ENCODE results near the gene ZC3H18. TPM values are rescaled to one million over a fixed set of nuclear protein-coding genes. Genes with fewer than 3 reads are reported as not detected.

Gene ZC3H18
- total and polyA plus RNA-seq, 10 of the 15 experiments (the other 5 are each of a cell fraction or from before 2014, with no cell fraction given) = 1.0 to 58.3 (median 22.4) TPM

- no peak overlapping the region for H3K9ac ChIP-seq (ENCODE audit: control insufficient read depth, insufficient read depth, low read length)
- WGBS (ENCODE audit: insufficient coverage, insufficient replicate concordance, low lambda C conversion rate, missing lambda C conversion rate) = 15% methylated on average over 13 of the region's 13 CpGs
Measured at GRCh38 chr16:88640039-88640495, 69.9 kb downstream of the ZC3H18 start.

DNA sequence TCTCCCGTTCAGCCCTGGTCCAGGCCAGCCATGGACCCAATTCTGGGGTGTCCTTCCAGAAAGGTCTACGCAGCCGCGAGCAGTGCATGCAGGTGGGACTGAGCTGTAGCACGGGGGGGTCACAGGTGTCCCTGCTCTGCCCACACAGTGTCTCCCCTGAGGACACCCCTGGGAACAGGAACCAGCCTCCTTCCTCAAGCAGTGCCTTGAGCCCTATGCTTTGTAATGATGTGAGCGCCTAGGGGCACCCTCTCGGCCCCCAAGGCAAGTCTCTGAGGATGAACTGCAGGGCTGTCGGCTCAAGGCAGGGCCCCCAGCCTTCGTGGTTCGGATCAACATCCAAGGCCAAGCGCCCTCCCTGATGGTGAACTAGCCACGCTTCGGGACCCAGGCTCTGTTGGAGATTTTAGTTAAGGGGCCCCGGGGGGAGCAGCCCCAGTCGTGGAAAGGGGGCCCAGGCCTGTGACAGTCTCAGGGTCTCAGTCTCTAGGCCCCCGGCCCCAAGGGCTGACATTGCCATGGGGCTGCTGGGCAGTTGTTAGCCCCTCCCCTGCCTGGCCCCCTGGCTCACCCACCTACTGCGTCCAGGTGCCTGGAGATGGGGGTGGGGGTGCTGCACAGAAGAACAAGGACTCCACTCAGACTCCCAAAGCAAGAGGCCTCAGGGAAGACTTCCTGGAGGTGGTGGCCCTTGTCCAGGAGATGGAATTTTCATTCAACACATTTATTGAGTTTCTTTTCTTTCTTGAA lies 70.5 kb downstream of the ZC3H18 start:
- no TSS peak for BruUV-seq (replicated peaks)
- TF ChIP-seq POLR2AphosphoS2 (IDR thresholded peaks at IDR 0.05; ENCODE audit: low read depth, low read length) = 0 out of 2 replicates have a peak, but pooled peaks have one; percentile 34
- no peak for TF ChIP-seq MAX (IDR thresholded peaks at IDR 0.05; ENCODE audit: low read depth, low read length)
- TF ChIP-seq PML (IDR thresholded peaks at IDR 0.05; ENCODE audit: low read length) = 0 out of 2 replicates have a peak, but pooled peaks have one; percentile 10
- peak; percentile 63 for TF ChIP-seq POLR2A (IDR thresholded peaks at IDR 0.05; ENCODE audit: low read depth, low read length)
- TF ChIP-seq, protein P1, sequence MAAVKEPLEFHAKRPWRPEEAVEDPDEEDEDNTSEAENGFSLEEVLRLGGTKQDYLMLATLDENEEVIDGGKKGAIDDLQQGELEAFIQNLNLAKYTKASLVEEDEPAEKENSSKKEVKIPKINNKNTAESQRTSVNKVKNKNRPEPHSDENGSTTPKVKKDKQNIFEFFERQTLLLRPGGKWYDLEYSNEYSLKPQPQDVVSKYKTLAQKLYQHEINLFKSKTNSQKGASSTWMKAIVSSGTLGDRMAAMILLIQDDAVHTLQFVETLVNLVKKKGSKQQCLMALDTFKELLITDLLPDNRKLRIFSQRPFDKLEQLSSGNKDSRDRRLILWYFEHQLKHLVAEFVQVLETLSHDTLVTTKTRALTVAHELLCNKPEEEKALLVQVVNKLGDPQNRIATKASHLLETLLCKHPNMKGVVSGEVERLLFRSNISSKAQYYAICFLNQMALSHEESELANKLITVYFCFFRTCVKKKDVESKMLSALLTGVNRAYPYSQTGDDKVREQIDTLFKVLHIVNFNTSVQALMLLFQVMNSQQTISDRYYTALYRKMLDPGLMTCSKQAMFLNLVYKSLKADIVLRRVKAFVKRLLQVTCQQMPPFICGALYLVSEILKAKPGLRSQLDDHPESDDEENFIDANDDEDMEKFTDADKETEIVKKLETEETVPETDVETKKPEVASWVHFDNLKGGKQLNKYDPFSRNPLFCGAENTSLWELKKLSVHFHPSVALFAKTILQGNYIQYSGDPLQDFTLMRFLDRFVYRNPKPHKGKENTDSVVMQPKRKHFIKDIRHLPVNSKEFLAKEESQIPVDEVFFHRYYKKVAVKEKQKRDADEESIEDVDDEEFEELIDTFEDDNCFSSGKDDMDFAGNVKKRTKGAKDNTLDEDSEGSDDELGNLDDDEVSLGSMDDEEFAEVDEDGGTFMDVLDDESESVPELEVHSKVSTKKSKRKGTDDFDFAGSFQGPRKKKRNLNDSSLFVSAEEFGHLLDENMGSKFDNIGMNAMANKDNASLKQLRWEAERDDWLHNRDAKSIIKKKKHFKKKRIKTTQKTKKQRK (IDR thresholded peaks at IDR 0.05; ENCODE audit: low read depth, low read length) = no peak
- TF ChIP-seq BCL3 (IDR thresholded peaks at IDR 0.05; ENCODE audit: borderline replicate concordance, insufficient read depth, low read depth, low read length, poor library complexity, severe bottlenecking) = peak; percentile 16
- peaks cover 13 to 18% of the 10 kb centered on the region in 2 experiments for H3K27me3 ChIP-seq (replicated peaks in 1 of 2; ENCODE audit: control insufficient read depth in 2 of 2, insufficient read depth in 2 of 2, low read length in 1 of 2)
- H3K9ac ChIP-seq (ENCODE audit: control insufficient read depth, insufficient read depth, low read length) = no peak overlapping the region
- peaks cover 2 to 4% of the 10 kb centered on the region in 2 experiments; a peak in 2 of 4 replicates for H3K36me3 ChIP-seq (ENCODE audit: control insufficient read depth in 2 of 2, insufficient read depth in 2 of 2, low read length in 1 of 2)
- peak; percentile 11; the same call in 2 of the 3 replicates for ATAC-seq
- no peak for FAIRE-seq
- no peak overlapping the region for H3K4me2 ChIP-seq (ENCODE audit: control insufficient read depth, insufficient read depth)
- in situ Hi-C loops (cut with MboI) = no loop called here
- H3K4me3 ChIP-seq = no peak overlapping the region
- no peak overlapping the region for H2AFZ ChIP-seq (ENCODE audit: control insufficient read depth, low read depth, low read length)
- POLR2A ChIA-PET = no interaction called here
- H3K79me2 ChIP-seq (ENCODE audit: control insufficient read depth, insufficient read depth, low read length) = no peaks in the 10 kb centered on the region
- H3K9me3 ChIP-seq (replicated peaks; ENCODE audit: control insufficient read depth, insufficient read depth, low read length) = no peaks in the 10 kb centered on the region; the same call in 2 of the 3 replicates
- intact Hi-C loops (cut with micrococcal nuclease; ENCODE audit: unreplicated experiment) = no loop called here
- SMC1A ChIA-PET (ENCODE audit: uncharacterized antibody, unreplicated experiment) = no interaction called here
- peaks cover 3% of the 10 kb centered on the region; the same call in 1 of the 2 replicates for H4K20me1 ChIP-seq (ENCODE audit: control insufficient read depth, insufficient read depth)
- H3K27ac ChIP-seq (ENCODE audit: control insufficient read depth, insufficient read depth) = no peak overlapping the region
- H3K4me1 ChIP-seq (ENCODE audit: control insufficient read depth, insufficient read depth, low read length) = peaks cover 14% of the 10 kb centered on the region
- RAD21 ChIA-PET (ENCODE audit: unreplicated experiment) = no interaction called here
- CTCF ChIA-PET = no interaction called here
- WGBS (ENCODE audit: insufficient coverage, insufficient replicate concordance, low lambda C conversion rate, missing lambda C conversion rate) = 19% methylated on average over 17 of the region's 17 CpGs
- no peak for DNase-seq (ENCODE audit: low read depth, low spot score)

More at GRCh38 chr16:88640039-88640495, 69.9 kb downstream of the ZC3H18 start:
- in situ Hi-C loops (cut with MboI) (no loop called here), intact Hi-C loops (cut with micrococcal nuclease; ENCODE audit: unreplicated experiment) (no loop called here)
- no peak overlapping the region for H2AFZ ChIP-seq (ENCODE audit: control insufficient read depth, low read depth, low read length)
- ChIA-PET SMC1A (ENCODE audit: uncharacterized antibody, unreplicated experiment) (no interaction called here), POLR2A (interaction anchor here (1.4 to 1.7 kb wide), 2 partner anchors 8 to 10 kb away, joined by 3 to 6 read pairs; no protein-coding TSS in a partner anchor), CTCF (no interaction called here), RAD21 (ENCODE audit: unreplicated experiment) (no interaction called here)
- H3K27ac ChIP-seq (ENCODE audit: control insufficient read depth, insufficient read depth) = no peak overlapping the region
- H3K4me1 ChIP-seq (ENCODE audit: control insufficient read depth, insufficient read depth, low read length) = peaks cover 17% of the 10 kb centered on the region
- no peaks in the 10 kb centered on the region; the same call in 2 of the 3 replicates for H3K9me3 ChIP-seq (replicated peaks; ENCODE audit: control insufficient read depth, insufficient read depth, low read length)
- ATAC-seq = no peak
- TF ChIP-seq POLR2A (IDR thresholded peaks at IDR 0.05; ENCODE audit: low read depth, low read length) (peak; percentile 62), EZH2 (IDR thresholded peaks at IDR 0.05; ENCODE audit: borderline replicate concordance, control insufficient read depth, low read depth, low read length) (0 out of 2 replicates have a peak, but pooled peaks have one; percentile 34), BACH1 (IDR thresholded peaks at IDR 0.05; ENCODE audit: borderline replicate concordance) (no peak)
- no peak overlapping the region for H3K4me3 ChIP-seq
- H3K36me3 ChIP-seq (ENCODE audit: control insufficient read depth in 2 of 2, insufficient read depth in 2 of 2, low read length in 1 of 2) = peaks cover 2 to 4% of the 10 kb centered on the region in 2 experiments; a peak in 2 of 4 replicates
- DNase-seq (ENCODE audit: low read depth, low spot score) = no peak
- peaks cover under 1% of the 10 kb centered on the region; the same call in 1 of the 2 replicates for H4K20me1 ChIP-seq (ENCODE audit: control insufficient read depth, insufficient read depth)
- no TSS peak for BruUV-seq (replicated peaks)
- no peak overlapping the region for H3K4me2 ChIP-seq (ENCODE audit: control insufficient read depth, insufficient read depth)
- no peak for FAIRE-seq
- H3K79me2 ChIP-seq (ENCODE audit: control insufficient read depth, insufficient read depth, low read length) = no peaks in the 10 kb centered on the region
- peaks cover 13 to 18% of the 10 kb centered on the region in 2 experiments for H3K27me3 ChIP-seq (replicated peaks in 1 of 2; ENCODE audit: control insufficient read depth in 2 of 2, insufficient read depth in 2 of 2, low read length in 1 of 2)

Measured in GM12878 (cell line).